Activated naive CD8-positive, alpha-beta T cell treated with anti-CD3 and anti-CD28 coated beads, Interleukin-2, amount 50 U/mL, for 16 hours (primary cell): ENCODE results near the gene EGFL7.

Experiments used
- DNase-seq: peaks from one replicate; pipeline ENCODE4 v3.0.0-alpha.2; 2020; ENCODE audit warnings: low read depth, low spot score

EGFL7 gene

DNA sequence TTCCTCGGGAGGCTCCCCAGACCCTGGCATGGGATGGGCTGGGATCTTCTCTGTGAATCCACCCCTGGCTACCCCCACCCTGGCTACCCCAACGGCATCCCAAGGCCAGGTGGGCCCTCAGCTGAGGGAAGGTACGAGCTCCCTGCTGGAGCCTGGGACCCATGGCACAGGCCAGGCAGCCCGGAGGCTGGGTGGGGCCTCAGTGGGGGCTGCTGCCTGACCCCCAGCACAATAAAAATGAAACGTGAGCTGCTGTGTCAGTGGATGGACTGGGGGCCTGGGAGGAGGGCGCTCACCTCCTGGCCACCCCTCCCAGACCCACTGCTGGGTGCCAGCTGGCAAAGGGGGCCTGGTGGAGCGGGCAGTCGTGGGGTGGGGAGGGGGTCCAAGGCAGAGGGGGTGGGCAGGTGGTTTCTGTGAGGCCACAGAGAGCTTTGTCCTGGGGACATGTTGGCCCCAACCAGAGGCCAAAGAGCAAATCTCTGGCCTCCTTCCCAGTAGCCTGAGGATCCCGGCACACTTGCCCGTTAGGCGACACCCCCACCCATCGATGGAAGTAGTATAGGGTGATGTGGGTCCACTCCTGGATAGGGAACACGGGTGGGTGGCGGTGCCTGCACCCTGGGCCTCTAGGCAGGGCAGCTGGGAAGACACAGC lies 9.8 kb downstream of the EGFL7 start:
- DNase-seq = no peak

DNA sequence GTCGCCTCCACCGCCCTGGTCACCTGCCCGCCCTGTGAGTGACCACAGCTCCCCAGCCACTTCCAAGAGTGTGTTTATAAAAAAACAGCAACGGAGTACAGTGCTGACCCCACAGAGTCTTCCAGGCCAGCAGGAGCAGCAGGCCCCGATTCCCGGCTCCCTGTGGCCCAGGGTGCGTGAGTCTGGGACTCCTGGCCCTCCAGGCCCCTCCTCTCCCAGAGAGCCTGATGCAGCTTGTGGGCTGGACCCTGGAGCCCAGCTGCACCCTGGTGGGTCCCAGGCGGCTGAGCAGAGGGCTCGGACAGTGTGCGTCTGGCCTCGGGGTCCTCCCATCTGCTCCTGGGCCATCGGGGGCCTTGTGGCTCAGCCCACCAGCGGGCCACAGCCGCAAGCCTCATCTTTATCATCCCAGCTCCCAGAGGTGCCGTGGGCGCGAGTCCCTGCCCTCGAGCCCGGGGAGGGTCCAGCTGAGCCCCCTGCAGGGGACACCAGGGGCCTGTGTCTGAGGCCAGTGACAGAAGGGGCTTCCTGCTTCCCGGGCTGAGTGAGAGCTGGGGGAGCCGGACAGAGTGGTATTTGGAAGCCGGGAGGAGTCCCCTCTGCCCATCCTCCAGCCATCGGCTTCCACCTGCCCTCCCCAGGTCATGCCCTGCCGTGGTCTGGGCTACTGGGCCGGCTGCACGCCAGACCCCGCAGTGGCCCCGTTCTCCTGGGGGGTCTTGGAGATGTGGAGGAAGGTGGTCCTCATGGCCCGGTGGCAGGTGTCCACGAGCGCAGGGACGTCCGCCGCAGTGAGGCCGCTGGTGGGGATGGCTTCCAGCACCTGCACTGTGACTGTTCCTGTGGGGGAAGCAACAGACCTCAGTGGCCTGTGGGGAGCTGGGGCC lies 10.6 kb downstream of the EGFL7 start:
- no peak for DNase-seq

DNA sequence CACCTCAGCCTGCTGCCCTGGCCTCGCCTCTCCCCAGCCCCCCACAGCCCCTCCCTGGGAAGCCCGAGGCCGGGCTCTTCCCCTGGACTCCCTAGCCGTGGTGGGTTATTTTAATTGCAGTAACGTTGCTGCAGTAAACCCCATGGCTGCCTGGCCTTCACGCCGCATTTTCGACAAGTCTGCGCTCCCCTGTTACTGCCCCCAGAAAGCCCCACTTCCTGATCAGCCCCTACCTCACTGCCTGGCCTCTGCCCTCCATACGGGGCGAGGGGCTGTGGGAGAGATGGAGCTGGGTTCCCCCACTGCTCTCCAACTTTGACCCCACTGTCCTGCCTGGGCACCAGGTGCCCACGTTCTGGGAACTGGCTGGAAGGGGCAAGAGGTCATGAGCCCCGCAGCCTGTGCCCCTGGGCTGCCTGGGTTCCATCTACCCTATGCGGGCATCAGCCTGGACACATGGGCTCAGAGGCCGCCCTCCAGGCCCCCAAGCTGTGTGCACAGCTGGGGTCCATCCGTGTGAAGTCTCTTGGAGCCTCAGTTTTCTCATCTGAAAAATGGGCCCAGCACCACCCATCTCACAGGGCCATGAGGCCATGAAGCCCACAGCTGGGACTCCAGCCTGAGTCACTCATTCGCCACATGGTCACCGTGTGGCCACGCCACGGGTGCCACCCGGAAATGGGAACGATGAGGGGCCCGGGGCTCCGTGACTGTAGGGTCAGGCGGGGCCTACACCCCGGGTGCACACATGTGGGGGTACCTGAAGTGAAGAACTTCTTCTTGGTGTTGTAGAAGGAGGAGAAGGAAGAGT lies 11.5 kb downstream of the EGFL7 start:
- no peak for DNase-seq

DNA sequence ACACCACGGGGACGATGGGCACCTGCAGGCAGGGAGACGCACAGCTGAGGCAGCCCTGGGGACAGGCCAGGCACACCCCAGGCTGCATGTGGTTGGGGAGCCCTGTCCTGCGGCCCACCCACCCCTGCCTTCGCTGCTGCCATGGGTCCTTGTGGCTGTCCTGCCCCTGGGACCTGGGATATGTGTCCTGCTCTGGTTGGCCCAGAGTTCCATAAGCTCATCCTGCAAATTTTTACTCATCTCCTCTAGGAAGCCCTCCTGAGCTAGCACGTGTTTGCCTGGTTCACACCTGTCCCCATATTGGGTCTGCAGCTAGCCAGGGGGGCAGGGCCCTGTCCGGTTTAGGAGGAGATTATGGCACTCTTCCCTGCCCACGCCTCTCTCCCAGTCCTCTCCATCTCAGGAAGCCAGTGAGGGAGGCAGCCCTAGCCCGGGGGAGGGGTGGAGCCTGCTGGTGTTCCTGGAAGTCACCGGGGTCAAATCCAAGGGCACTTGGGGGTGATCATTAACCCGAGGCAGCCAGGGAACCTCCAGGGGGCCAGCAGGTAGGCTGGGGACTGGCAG lies 12.2 kb downstream of the EGFL7 start:
- DNase-seq = no peak

- DNase-seq = no peak
Measured at GRCh38 chr9:136675477-136676296, 13.0 kb downstream of the EGFL7 start.

DNA sequence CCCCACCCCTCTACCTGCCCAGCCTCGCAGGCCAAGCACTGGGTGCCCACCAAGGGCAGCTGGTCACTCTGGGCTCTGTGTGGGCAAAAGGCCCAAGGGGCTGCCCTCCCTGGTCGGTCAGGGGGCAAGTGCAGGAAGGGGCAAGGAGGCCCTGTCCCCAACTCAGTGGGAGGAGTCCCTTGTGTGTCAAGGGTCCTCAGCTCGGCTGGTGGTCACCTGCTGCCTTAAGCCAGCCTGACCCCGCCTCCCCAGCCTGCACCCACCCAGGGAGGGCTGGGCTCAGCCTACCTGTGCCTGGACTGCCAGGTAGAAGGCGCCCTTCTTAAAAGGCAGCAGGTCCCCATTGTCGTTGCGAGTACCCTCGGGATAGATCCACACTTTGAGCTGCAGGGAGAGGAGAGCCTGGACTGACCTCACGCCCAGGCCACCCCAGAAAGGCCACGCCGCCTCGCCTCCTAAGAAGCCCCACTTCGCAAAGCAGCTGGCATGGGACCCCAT lies 13.6 kb downstream of the EGFL7 start:
- DNase-seq = no peak

- DNase-seq = no peak
Measured at GRCh38 chr9:136676920-136677686, 14.4 kb downstream of the EGFL7 start.

GRCh38 chr9:136678034-136678433 lies 15.3 kb downstream of the EGFL7 start:
- DNase-seq = no peak

GRCh38 chr9:136678624-136679023 lies 15.9 kb downstream of the EGFL7 start:
- DNase-seq = no peak

- DNase-seq = no peak
Measured at GRCh38 chr9:136679431-136679941, 16.8 kb downstream of the EGFL7 start.

GRCh38 chr9:136681029-136681428 lies 18.3 kb downstream of the EGFL7 start:
- DNase-seq = no peak

DNA sequence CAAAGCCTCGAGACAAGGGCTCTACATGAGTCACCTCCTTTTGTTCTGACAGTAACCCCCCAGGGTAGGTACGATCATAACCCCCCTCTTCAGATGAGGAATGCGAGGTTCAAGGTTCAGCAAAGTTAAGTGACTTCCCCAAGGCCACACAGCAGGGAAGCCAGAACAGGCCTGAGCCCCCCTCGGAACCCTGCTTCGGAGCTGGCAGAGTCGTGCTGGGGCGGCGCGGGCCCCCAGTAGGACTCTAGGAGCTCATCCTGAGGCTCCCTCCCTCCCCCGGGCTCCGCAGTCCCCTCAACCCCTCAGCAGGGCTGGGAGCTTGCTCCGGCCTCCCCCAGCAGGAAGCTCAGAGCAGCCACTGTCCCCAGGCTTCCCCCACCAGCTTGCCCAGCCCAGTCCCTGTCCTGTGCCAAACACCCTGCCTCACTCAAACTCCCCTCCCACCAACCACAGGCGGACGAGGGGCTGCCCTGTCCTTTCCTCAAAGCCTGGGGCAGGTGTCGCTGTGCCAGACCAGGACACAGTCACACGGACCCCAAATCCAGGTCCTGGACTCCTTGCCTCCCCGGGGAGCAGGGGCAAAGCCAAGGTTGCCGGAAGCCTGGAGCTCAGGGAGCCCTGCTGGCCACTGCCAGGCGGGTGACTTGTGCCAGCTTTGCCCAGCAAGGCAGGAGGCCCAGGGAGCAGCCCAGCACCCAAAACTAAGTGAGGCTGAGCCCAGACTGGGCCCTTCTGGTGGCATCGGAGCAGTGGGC lies 19.4 kb downstream of the EGFL7 start:
- DNase-seq = no peak

- DNase-seq = no peak
Measured at GRCh38 chr9:136682710-136683109, 20.0 kb downstream of the EGFL7 start.

- no peak for DNase-seq
Measured at GRCh38 chr9:136683173-136683745, 20.5 kb downstream of the EGFL7 start.

- DNase-seq = no peak
Measured at GRCh38 chr9:136683755-136684154, 21.0 kb downstream of the EGFL7 start.

GRCh38 chr9:136684339-136684738 lies 21.6 kb downstream of the EGFL7 start:
- DNase-seq = no peak

DNA sequence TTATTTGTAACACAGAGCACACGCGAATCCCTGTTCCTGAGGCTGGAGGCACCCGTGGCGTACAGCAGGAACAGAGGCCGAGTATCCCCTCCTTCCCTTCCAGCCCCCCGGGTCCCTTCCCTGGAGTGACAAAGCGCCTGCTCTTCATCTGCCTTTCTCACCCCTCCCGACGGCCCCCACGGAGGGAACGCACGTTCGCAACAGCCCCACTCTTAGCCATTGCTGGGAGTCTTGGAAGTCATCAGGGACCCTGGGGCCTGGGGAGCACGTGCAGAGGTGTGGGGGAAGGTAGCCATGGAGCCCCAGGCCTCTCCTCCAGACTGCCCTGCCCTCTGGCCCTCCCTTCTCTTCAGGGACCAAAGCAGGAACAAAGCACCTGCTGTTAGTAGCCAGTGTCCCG lies 22.1 kb downstream of the EGFL7 start:
- DNase-seq = no peak

DNA sequence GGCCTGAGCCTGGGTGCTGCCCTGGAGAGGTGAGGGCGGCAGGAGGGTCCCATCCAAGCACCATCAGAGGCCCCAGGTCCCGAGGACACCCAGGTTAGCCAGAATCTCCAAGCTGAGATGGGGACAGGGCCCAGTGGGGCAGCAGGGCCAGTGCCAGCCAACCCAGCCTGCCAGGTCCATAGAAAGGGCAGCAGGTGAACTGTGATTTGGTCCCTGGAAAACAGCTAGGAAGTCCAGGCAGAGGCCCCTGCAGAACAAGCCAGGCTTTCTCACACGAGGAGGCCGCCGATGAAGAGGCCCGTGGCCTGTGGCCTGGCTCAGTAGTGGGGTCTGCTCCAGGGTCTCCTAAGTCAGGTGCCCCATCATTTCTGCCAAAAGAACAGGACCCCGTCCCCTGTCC lies 22.5 kb downstream of the EGFL7 start:
- DNase-seq = no peak
